HG03558 (cell line): ENCODE results near the gene GALNTL6.

ENCODE experiments used
- ATAC-seq: cut with Tn5 transposase; IDR thresholded peaks from one replicate; pipeline ENCODE4 v1.9.1; 2021; ENCODE audit warnings: moderate number of reproducible peaks; ENCODE audit not compliant: unreplicated experiment; ENCODE audit errors: extremely low read depth

Gene GALNTL6

GRCh38 chr4:172648471-172648870, 835.3 kb downstream of the GALNTL6 start:
- ATAC-seq, result no peak

- ATAC-seq, result no peak
These were observed 835.9 kb downstream of the GALNTL6 start for GRCh38 chr4:172649143-172649542.

- no peak for ATAC-seq
These were observed 837.7 kb downstream of the GALNTL6 start for GRCh38 chr4:172650758-172651530.

- ATAC-seq, result no peak
These were observed 838.8 kb downstream of the GALNTL6 start for GRCh38 chr4:172651961-172652360.

GRCh38 chr4:172652369-172652768, 839.2 kb downstream of the GALNTL6 start:
- ATAC-seq, result no peak

GRCh38 chr4:172653676-172654075, 840.5 kb downstream of the GALNTL6 start:
- no peak for ATAC-seq

GRCh38 chr4:172654457-172654856, 841.3 kb downstream of the GALNTL6 start:
- ATAC-seq, result no peak

GRCh38 chr4:172656055-172656454, 842.9 kb downstream of the GALNTL6 start:
- ATAC-seq, result no peak

GRCh38 chr4:172657081-172657480, 843.9 kb downstream of the GALNTL6 start:
- ATAC-seq, result no peak

GRCh38 chr4:172660251-172660650, 847.0 kb downstream of the GALNTL6 start:
- no peak for ATAC-seq

GRCh38 chr4:172662113-172662512, 848.9 kb downstream of the GALNTL6 start:
- ATAC-seq, result no peak

GRCh38 chr4:172666711-172667368, 853.6 kb downstream of the GALNTL6 start:
- ATAC-seq, result no peak

GRCh38 chr4:172674811-172675210, 861.6 kb downstream of the GALNTL6 start:
- ATAC-seq, result no peak

- no peak for ATAC-seq
These were observed 862.0 kb downstream of the GALNTL6 start for GRCh38 chr4:172675232-172675631.

GRCh38 chr4:172680691-172681090, 867.5 kb downstream of the GALNTL6 start:
- ATAC-seq, result no peak

- ATAC-seq, result no peak
These were observed 869.8 kb downstream of the GALNTL6 start for GRCh38 chr4:172683021-172683420.

GRCh38 chr4:172686021-172686420, 872.8 kb downstream of the GALNTL6 start:
- no peak for ATAC-seq

- ATAC-seq, result no peak
These were observed 875.3 kb downstream of the GALNTL6 start for GRCh38 chr4:172688534-172688933.

GRCh38 chr4:172691552-172691951, 878.3 kb downstream of the GALNTL6 start:
- no peak for ATAC-seq

GRCh38 chr4:172692701-172693100, 879.5 kb downstream of the GALNTL6 start:
- ATAC-seq, result no peak

GRCh38 chr4:172698256-172698655, 885.1 kb downstream of the GALNTL6 start:
- ATAC-seq, result no peak

- no peak for ATAC-seq
These were observed 892.4 kb downstream of the GALNTL6 start for GRCh38 chr4:172705565-172705964.
